K562 (cell line): ENCODE results near the gene NVL. TPM values are rescaled to one million over a fixed set of nuclear protein-coding genes. Genes with fewer than 3 reads are reported as not detected.

Source experiments
- ATAC-seq: fragments of 200-7000 bp; cut with Tn5 transposase; 3 replicates; pipeline ENCODE4 v1.9.1; 2020; ENCODE audit warnings: moderate library complexity
- BruUV-seq: library from RNA; stranded (reverse); fragments of 400-500 nt; replicated peaks from 2 replicates; lab custom pipeline; 2021; lab: Mats Ljungman, UMichigan
- CTCF ChIA-PET: fragments of 300-600 bp; formaldehyde crosslinking; extraction: SDS; loops from one replicate; lab custom pipeline; 2021; ENCODE audit warnings: low intra/inter-chr PET ratio; lab: Yijun Ruan, JAX
- POLR2A ChIA-PET: fragments of 300-600, 350-650 bp; sonication (Branson Sonifier 250); formaldehyde crosslinking; extraction: SDS; loops from one replicate; lab custom pipeline; 2021; ENCODE audit warnings: antibody characterized with exemption, inconsistent platforms; lab: Yijun Ruan, JAX
- DNase-seq, 4 experiments: peaks; one replicate each; pipeline versions ENCODE4 v3.0.0 to v3.0.0-alpha.2; 2011 to 2018; ENCODE audit warnings: low spot score in 3 of 4, mixed read lengths in 3 of 4; ENCODE audit errors: extremely low read depth in 1 of 4
- FAIRE-seq: peaks from 2 replicates; lab custom pipeline; 2011; peaks lifted over from hg19 to GRCh38; lab: Jason Lieb, UNC
- H2AFZ ChIP-seq: 2 replicates; pipeline ENCODE4 v1.6.0; 2011; ENCODE audit warnings: low read depth, low read length, control low read depth, inconsistent platforms
- H3K27ac ChIP-seq: fragments of 200-600 bp; 3 replicates; pipeline ENCODE4 v1.8.0; 2011; ENCODE audit warnings: low read depth, mild to moderate bottlenecking, control low read depth, inconsistent platforms, low read length, moderate library complexity, mixed read lengths; ENCODE audit errors: extremely low read depth
- H3K27me3 ChIP-seq, 2 experiments: fragments of 300-600 bp in 1 of 2; 2 replicates in 1 of 2; 3 replicates in 1 of 2; pipeline versions ENCODE4 v1.6.0 to v1.8.0; 2011; ENCODE audit warnings: inconsistent platforms in 2 of 2, low read length in 2 of 2, mild to moderate bottlenecking in 1 of 2, mixed read lengths in 1 of 2, moderate library complexity in 1 of 2; ENCODE audit not compliant: control insufficient read depth in 2 of 2, insufficient read depth in 2 of 2
- H3K36me3 ChIP-seq: fragments of 300-600 bp; 3 replicates; pipeline ENCODE4 v1.8.0; 2011; ENCODE audit warnings: mild to moderate bottlenecking, low read length, inconsistent platforms; ENCODE audit not compliant: control insufficient read depth, insufficient read depth
- H3K4me1 ChIP-seq, 2 experiments: fragments of 200-600 bp in 1 of 2; replicated peaks in 1 of 2; 2 replicates in 1 of 2; 3 replicates in 1 of 2; pipeline versions ENCODE4 v1.5.1 to v1.8.0; 2011; ENCODE audit warnings: inconsistent platforms in 2 of 2, low read length in 2 of 2, mild to moderate bottlenecking in 1 of 2, mixed read lengths in 1 of 2, moderate library complexity in 1 of 2; ENCODE audit not compliant: control insufficient read depth in 2 of 2, insufficient read depth in 2 of 2
- H3K4me2 ChIP-seq: 2 replicates; pipeline ENCODE4 v1.6.1; 2011; ENCODE audit warnings: low read length, control low read depth, inconsistent platforms, mixed read lengths; ENCODE audit not compliant: insufficient read depth
- H3K4me3 ChIP-seq: fragments of 200-600 bp; sonication (generic), shearing (Covaris generic); 2 replicates; pipeline ENCODE4 v1.5.1; 2016; ENCODE audit warnings: control low read depth, inconsistent platforms
- H3K79me2 ChIP-seq: fragments of 200-600 bp; 3 replicates; pipeline ENCODE4 v1.8.0; 2011; ENCODE audit warnings: low read length, inconsistent platforms; ENCODE audit not compliant: control insufficient read depth, insufficient read depth
- H3K9ac ChIP-seq, 2 experiments: 2 replicates each; pipeline versions ENCODE4 v1.6.0 to v1.6.1; 2011; ENCODE audit warnings: low read depth in 2 of 2, low read length in 2 of 2, control low read depth in 1 of 2, inconsistent platforms in 1 of 2, mild to moderate bottlenecking in 1 of 2, mixed read lengths in 1 of 2; ENCODE audit not compliant: insufficient read depth in 1 of 2
- H3K9me1 ChIP-seq: one replicate; pipeline ENCODE4 v1.6.0; 2011; ENCODE audit warnings: inconsistent platforms, mild to moderate bottlenecking, low read length, moderate library complexity; ENCODE audit not compliant: control insufficient read depth, insufficient read depth
- H3K9me3 ChIP-seq: replicated peaks from 2 replicates; pipeline ENCODE4 v1.5.1; 2011; ENCODE audit warnings: low read depth, low read length, inconsistent platforms; ENCODE audit not compliant: control insufficient read depth, insufficient read depth
- H4K20me1 ChIP-seq: replicated peaks from 2 replicates; pipeline ENCODE4 v1.6.1; 2011; ENCODE audit warnings: low read length, inconsistent platforms, mixed read lengths; ENCODE audit not compliant: control insufficient read depth, insufficient read depth
- CEBPB ChIP-seq: fragments of 450-650 bp; IDR thresholded peaks from 2 replicates; pipeline ENCODE4 v1.6.1; 2016; ENCODE audit warnings: missing genetic modification characterization, missing compliant biosample characterization
- CEBPG ChIP-seq, 3 experiments: fragments of 200-800 bp in 1 of 3; sonication (Bioruptor generic) in 1 of 3; sonication (generic) in 1 of 3; formaldehyde crosslinking in 1 of 3; IDR thresholded peaks in 2 of 3; conservative IDR thresholded peaks in 1 of 3; 2 replicates each; pipeline versions ENCODE4 v1.6.1 to v1.8.0; 2016 to 2022; ENCODE audit warnings: missing compliant biosample characterization in 2 of 3, missing genetic modification characterization in 2 of 3, mild to moderate bottlenecking in 1 of 3, missing genetic modification reagents in 1 of 3
- MEIS2 ChIP-seq: fragments of 450-650 bp; IDR thresholded peaks from 2 replicates; pipeline ENCODE4 v1.6.1; 2014; ENCODE audit warnings: mild to moderate bottlenecking; ENCODE audit not compliant: partially characterized antibody
- PBX2 ChIP-seq, 2 experiments: IDR thresholded peaks in 1 of 2; conservative IDR thresholded peaks in 1 of 2; 2 replicates each; pipeline ENCODE4 v1.6.1; 2016; ENCODE audit warnings: low read depth in 2 of 2, mild to moderate bottlenecking in 1 of 2, missing compliant biosample characterization in 1 of 2, missing genetic modification characterization in 1 of 2, moderate library complexity in 1 of 2
- SNAPC5 ChIP-seq: fragments of 250-450 bp; sonication (Bioruptor Pico); IDR thresholded peaks from 2 replicates; pipeline ENCODE4 v1.8.0; 2021; ENCODE audit warnings: moderate library complexity, mild to moderate bottlenecking, inconsistent platforms
- WGBS: fragments of 100-300 bp; shearing (Covaris generic); methylation state at CpG from one replicate; pipeline ENCODE4 v1.1.6; 2016; ENCODE audit warnings: low coverage, mixed read lengths; ENCODE audit not compliant: insufficient coverage; ENCODE audit errors: missing lambda C conversion rate; 5-methylcytosine and 5-hydroxymethylcytosine counted together
- in situ Hi-C: fragments of 300-500 bp; cut with MboI; formaldehyde crosslinking; loops from 4 replicates; pipeline ENCODE4 v1.15.0; 2018; ENCODE audit warnings: inconsistent platforms, mixed read lengths
- intact Hi-C: fragments of 100-400 bp; cut with micrococcal nuclease; formaldehyde crosslinking; loops from 2 replicates; pipeline ENCODE4 v1.14.2; 2022
- polyA plus RNA-seq, 8 experiments: library from polyadenylated mRNA; depleted of rRNA in 4 of 8; stranded (reverse) in 5 of 8; unstranded in 3 of 8; fragments of >200 nt; fragmentation: Nextera tagmentation in 2 of 8; fragmentation: Illumina TruSeq in 1 of 8; extraction: Ambion mirVana in 2 of 8; extraction: Trizol in 1 of 8; gene quantifications; 2 replicates each; pipeline versions ENCODE4 v1.2.1 to v1.2.3, GENCODE V29; 2011 to 2014; ENCODE audit warnings: inconsistent platforms in 1 of 8, missing spikeins in 1 of 8
- total RNA-seq, 7 experiments: library from RNA; depleted of rRNA in 6 of 7; stranded (reverse); fragments of >200 nt in 6 of 7; fragmentation: Illumina TruSeq in 2 of 7; extraction: Trizol in 2 of 7; gene quantifications; 2 replicates each; pipeline versions ENCODE4 v1.2.1 to v1.2.3, GENCODE V29; 2011 to 2021; ENCODE audit warnings: low replicate concordance in 1 of 7

The NVL gene
- total and polyA plus RNA-seq, 9 of the 15 experiments (the other 6 are each of a cell fraction or from before 2014, with no cell fraction given): 32.5 to 86.6 (median 62.9) TPM

- Histone ChIP-seq H3K4me2 (no peak overlapping the region), H3K9ac (no peak overlapping the region), H3K36me3 (no peaks in the 10 kb centered on the region), H2AFZ (no peak overlapping the region), H3K4me1 (peaks cover 0 to 2% of the 10 kb centered on the region in 2 experiments; a peak in 2 of 5 replicates), H3K9me3 (no peaks in the 10 kb centered on the region), H3K9me1 (no peaks in the 10 kb centered on the region), H3K4me3 (no peak overlapping the region), H3K27me3 (no peaks in the 10 kb centered on the region; a peak in 1 of 5 replicates), H3K27ac (no peak overlapping the region), H3K79me2 (no peaks in the 10 kb centered on the region), H4K20me1 (no peaks in the 10 kb centered on the region)
- no peak for ATAC-seq
- 32% methylated on average over 5 of the region's 5 CpGs for WGBS
- intact Hi-C loops (no loop called here), in situ Hi-C loops (no loop called here)
- no peak for FAIRE-seq
- BruUV-seq: no TSS peak
- POLR2A ChIA-PET: interaction anchor here (0.5 to 1.2 kb wide), 2 partner anchors 13 to 18 kb away, joined by 3 to 4 read pairs; no protein-coding TSS in a partner anchor
- TF ChIP-seq SNAPC5 (no peak), MEIS2 (peak; percentile 33), PBX2 (CRISPR knock-in tag; IDR thresholded peaks at IDR 0.05; ENCODE audit: low read depth) (no peak), PBX2 (tag; conservative IDR thresholded peaks at IDR 0.05; ENCODE audit: low read depth) (peak; percentile 40; the same call in 1 of the 2 replicates), CEBPB (tag) (peak; percentile 89), CEBPG (CRISPR knock-in tag; IDR thresholded peaks at IDR 0.05) (peak; percentile 14; the same call in 1 of the 2 replicates), CEBPG (tag; conservative IDR thresholded peaks at IDR 0.05 in 1 of 2, IDR thresholded peaks at IDR 0.05 in 1 of 2) (peak; percentile 38 to 64)
- CTCF ChIA-PET: no interaction called here
- DNase-seq: no peak
These were observed 110.9 kb downstream of the NVL start for GRCh38 chr1:224219011-224219611.
